Spinal cord (tissue), 10 donors: ENCODE measurements around the gene SWAP70. TPM values are rescaled to one million over a fixed set of nuclear protein-coding genes. Genes with fewer than 3 reads are reported as not detected.

Source experiments
- DNase-seq, 6 donors: peaks; one replicate each; pipeline versions ENCODE4 v3.0.0 to v3.0.0-alpha.2; 2013 to 2015; ENCODE audit warnings: low spot score in 6 of 6, low read depth in 4 of 6
- H3K27ac ChIP-seq: one replicate; pipeline ENCODE4 v1.5.1; 2013; ENCODE audit warnings: low read depth, low read length, control low read depth
- H3K27me3 ChIP-seq: one replicate; pipeline ENCODE4 v1.6.1; 2013; ENCODE audit warnings: low read length; ENCODE audit not compliant: control insufficient read depth, insufficient read depth
- H3K36me3 ChIP-seq: one replicate; pipeline ENCODE4 v1.6.1; 2013; ENCODE audit warnings: low read length; ENCODE audit not compliant: control insufficient read depth, insufficient read depth
- H3K4me1 ChIP-seq: one replicate; pipeline ENCODE4 v1.6.1; 2013; ENCODE audit warnings: low read length; ENCODE audit not compliant: control insufficient read depth, insufficient read depth
- H3K4me3 ChIP-seq: one replicate; pipeline ENCODE4 v1.5.1; 2013; ENCODE audit warnings: low read depth, low read length, control low read depth
- H3K9me3 ChIP-seq: one replicate; pipeline ENCODE4 v1.6.1; 2013; ENCODE audit warnings: low read length; ENCODE audit not compliant: control insufficient read depth, insufficient read depth
- whole genome bisulfite sequencing: methylation state at CpG from one replicate; pipeline ENCODE4 v1.1.5; 2013; ENCODE audit warnings: missing lambda C conversion rate; ENCODE audit not compliant: insufficient coverage; 5-methylcytosine and 5-hydroxymethylcytosine counted together
- polyA plus RNA-seq, 2 donors: library from polyadenylated mRNA; unstranded; fragments of 120-200 nt; gene quantifications; one replicate each; pipeline ENCODE4 v1.2.1, GENCODE V29; 2013; ENCODE audit not compliant: insufficient read length in 2 of 2
- total RNA-seq, 2 donors: library from RNA; depleted of rRNA in 1 of 2; stranded (reverse); fragments of 120-200 nt in 1 of 2; fragments of >200 nt in 1 of 2; gene quantifications; one replicate each; pipeline versions ENCODE4 v1.2.3 to v1.2.4, GENCODE V29; 2013 to 2014
- donor health status: healthy.

SWAP70 gene
- total and polyA plus RNA-seq, 4 donors: 15.0 to 28.4 (median 20.4) TPM

- H3K9me3 ChIP-seq: no peaks in the 10 kb centered on the region
- H3K4me3 ChIP-seq: no peak overlapping the region
- H3K27me3 ChIP-seq: no peaks in the 10 kb centered on the region
- H3K36me3 ChIP-seq: no peaks in the 10 kb centered on the region
- no peaks in the 10 kb centered on the region for H3K4me1 ChIP-seq
- H3K27ac ChIP-seq: no peak overlapping the region
- WGBS: 57% methylated on average over 2 of the region's 3 CpGs
- no peak for DNase-seq
Measured at GRCh38 chr11:9643751-9644150, 20.1 kb upstream of the SWAP70 start.

DNA sequence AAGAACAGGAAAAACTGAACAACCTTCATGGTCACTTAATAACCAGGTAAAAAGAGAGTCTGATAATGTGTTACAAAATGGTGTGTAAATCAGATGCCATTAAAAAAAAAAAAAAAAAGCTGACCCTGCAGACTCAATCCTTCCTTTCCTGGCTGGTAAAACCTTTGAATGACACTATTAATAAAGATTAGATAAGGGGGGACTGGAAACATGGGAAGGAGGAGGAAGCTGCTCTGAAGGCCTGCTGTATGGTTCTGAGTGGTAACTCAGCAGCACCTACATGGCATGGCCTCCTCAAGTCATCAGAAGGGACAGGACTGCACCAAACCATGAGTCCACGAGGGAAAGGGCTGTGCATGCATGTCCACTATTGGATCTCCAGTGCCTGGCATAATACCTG lies 18.0 kb upstream of the SWAP70 start:
- no peak overlapping the region for H3K27ac ChIP-seq
- no peak for DNase-seq
- H3K36me3 ChIP-seq: no peaks in the 10 kb centered on the region
- no peaks in the 10 kb centered on the region for H3K9me3 ChIP-seq
- 83% methylated on average over 1 of the region's 1 CpG for WGBS
- no peaks in the 10 kb centered on the region for H3K4me1 ChIP-seq
- H3K27me3 ChIP-seq: no peaks in the 10 kb centered on the region
- no peak overlapping the region for H3K4me3 ChIP-seq

- Histone ChIP-seq H3K36me3 (no peaks in the 10 kb centered on the region), H3K4me3 (no peak overlapping the region), H3K9me3 (no peaks in the 10 kb centered on the region), H3K27me3 (no peaks in the 10 kb centered on the region), H3K27ac (no peak overlapping the region), H3K4me1 (no peaks in the 10 kb centered on the region)
- 90% methylated on average over 2 of the region's 4 CpGs for WGBS
- DNase-seq: no peak
Measured at GRCh38 chr11:9646324-9646723, 17.6 kb upstream of the SWAP70 start.

- no peaks in the 10 kb centered on the region for H3K4me1 ChIP-seq
- H3K4me3 ChIP-seq: no peak overlapping the region
- no peaks in the 10 kb centered on the region for H3K27me3 ChIP-seq
- H3K36me3 ChIP-seq: no peaks in the 10 kb centered on the region
- 75% methylated on average over 7 of the region's 7 CpGs for WGBS
- H3K27ac ChIP-seq: no peak overlapping the region
- H3K9me3 ChIP-seq: no peaks in the 10 kb centered on the region
- no peak for DNase-seq
Measured at GRCh38 chr11:9651481-9651880, 12.4 kb upstream of the SWAP70 start.

GRCh38 chr11:9651899-9652748 lies 11.8 kb upstream of the SWAP70 start:
- H3K27ac ChIP-seq: no peak overlapping the region
- no peaks in the 10 kb centered on the region for H3K9me3 ChIP-seq
- H3K27me3 ChIP-seq: no peaks in the 10 kb centered on the region
- H3K36me3 ChIP-seq: no peaks in the 10 kb centered on the region
- DNase-seq: no peak
- H3K4me3 ChIP-seq: no peak overlapping the region
- no peaks in the 10 kb centered on the region for H3K4me1 ChIP-seq

DNA sequence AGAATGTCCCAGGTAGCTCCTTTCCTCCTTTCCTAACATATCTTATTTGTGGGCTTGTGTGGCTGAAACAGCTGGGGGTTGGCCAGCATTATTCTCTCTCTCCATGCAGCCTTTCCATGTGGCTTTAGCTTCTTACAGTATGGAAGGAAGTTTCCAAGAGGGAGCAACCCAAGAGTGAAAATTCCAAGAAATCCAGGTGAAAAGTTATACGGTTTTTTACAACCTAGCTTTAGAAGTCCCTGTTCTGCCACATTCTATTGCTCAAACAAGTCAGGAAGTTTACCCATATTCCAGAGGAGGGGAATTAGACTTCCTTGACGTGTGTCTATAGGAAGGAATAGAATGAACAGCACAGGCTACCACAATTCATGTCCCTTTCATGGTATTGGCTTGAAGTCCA lies 10.0 kb upstream of the SWAP70 start:
- H3K27me3 ChIP-seq: no peaks in the 10 kb centered on the region
- no peaks in the 10 kb centered on the region for H3K9me3 ChIP-seq
- DNase-seq: no peak
- WGBS: 100% methylated on average over 1 of the region's 2 CpGs
- no peak overlapping the region for H3K4me3 ChIP-seq
- no peaks in the 10 kb centered on the region for H3K4me1 ChIP-seq
- H3K27ac ChIP-seq: no peak overlapping the region
- H3K36me3 ChIP-seq: no peaks in the 10 kb centered on the region

DNA sequence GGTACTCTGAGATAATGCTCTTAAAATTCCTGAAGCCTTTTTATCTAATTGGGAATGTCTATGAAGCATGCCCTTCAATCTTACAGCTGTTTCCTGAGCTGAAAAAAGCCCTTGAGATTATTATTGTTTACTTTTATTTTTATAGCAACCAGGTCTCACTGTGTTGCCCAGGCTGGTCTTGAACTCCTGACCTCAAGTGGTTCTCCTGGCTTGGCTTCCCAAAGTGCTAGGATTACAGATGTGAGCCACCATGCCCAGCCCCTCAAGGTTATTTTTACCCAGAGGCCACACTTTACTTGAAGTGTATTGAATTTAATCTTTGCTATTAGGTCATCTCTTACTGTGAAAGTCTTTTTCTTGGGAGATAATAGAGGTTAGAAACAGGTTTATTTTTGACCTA lies 7.0 kb upstream of the SWAP70 start:
- DNase-seq: no peak
- H3K27me3 ChIP-seq: no peaks in the 10 kb centered on the region
- no peaks in the 10 kb centered on the region for H3K36me3 ChIP-seq
- no peak overlapping the region for H3K4me3 ChIP-seq
- H3K4me1 ChIP-seq: no peaks in the 10 kb centered on the region
- no peak overlapping the region for H3K27ac ChIP-seq
- H3K9me3 ChIP-seq: no peaks in the 10 kb centered on the region

- no peak for DNase-seq
- H3K27ac ChIP-seq: no peak overlapping the region
- H3K27me3 ChIP-seq: no peaks in the 10 kb centered on the region
- no peaks in the 10 kb centered on the region for H3K4me1 ChIP-seq
- H3K36me3 ChIP-seq: no peaks in the 10 kb centered on the region
- H3K4me3 ChIP-seq: no peak overlapping the region
- WGBS: 93% methylated on average over 4 of the region's 6 CpGs
- H3K9me3 ChIP-seq: no peaks in the 10 kb centered on the region
Measured at GRCh38 chr11:9657531-9657930, 6.3 kb upstream of the SWAP70 start.

- Histone ChIP-seq H3K4me3 (no peak overlapping the region), H3K4me1 (peaks cover 11% of the 10 kb centered on the region), H3K9me3 (peaks cover 5% of the 10 kb centered on the region), H3K36me3 (no peaks in the 10 kb centered on the region), H3K27me3 (no peaks in the 10 kb centered on the region), H3K27ac (no peak overlapping the region)
- DNase-seq: no peak
- 100% methylated on average over 1 of the region's 3 CpGs for WGBS
Measured at GRCh38 chr11:9660886-9661285, 3.0 kb upstream of the SWAP70 start.

GRCh38 chr11:9662273-9662672 lies 1.6 kb upstream of the SWAP70 start:
- peaks cover 5% of the 10 kb centered on the region for H3K9me3 ChIP-seq
- no peak overlapping the region for H3K27ac ChIP-seq
- H3K27me3 ChIP-seq: no peaks in the 10 kb centered on the region
- H3K36me3 ChIP-seq: no peaks in the 10 kb centered on the region
- no peak overlapping the region for H3K4me3 ChIP-seq
- WGBS: 65% methylated on average over 2 of the region's 3 CpGs
- no peak for DNase-seq
- H3K4me1 ChIP-seq: peaks cover 11% of the 10 kb centered on the region
